ENCODE data around the gene PNMT.

PNMT gene

DNA sequence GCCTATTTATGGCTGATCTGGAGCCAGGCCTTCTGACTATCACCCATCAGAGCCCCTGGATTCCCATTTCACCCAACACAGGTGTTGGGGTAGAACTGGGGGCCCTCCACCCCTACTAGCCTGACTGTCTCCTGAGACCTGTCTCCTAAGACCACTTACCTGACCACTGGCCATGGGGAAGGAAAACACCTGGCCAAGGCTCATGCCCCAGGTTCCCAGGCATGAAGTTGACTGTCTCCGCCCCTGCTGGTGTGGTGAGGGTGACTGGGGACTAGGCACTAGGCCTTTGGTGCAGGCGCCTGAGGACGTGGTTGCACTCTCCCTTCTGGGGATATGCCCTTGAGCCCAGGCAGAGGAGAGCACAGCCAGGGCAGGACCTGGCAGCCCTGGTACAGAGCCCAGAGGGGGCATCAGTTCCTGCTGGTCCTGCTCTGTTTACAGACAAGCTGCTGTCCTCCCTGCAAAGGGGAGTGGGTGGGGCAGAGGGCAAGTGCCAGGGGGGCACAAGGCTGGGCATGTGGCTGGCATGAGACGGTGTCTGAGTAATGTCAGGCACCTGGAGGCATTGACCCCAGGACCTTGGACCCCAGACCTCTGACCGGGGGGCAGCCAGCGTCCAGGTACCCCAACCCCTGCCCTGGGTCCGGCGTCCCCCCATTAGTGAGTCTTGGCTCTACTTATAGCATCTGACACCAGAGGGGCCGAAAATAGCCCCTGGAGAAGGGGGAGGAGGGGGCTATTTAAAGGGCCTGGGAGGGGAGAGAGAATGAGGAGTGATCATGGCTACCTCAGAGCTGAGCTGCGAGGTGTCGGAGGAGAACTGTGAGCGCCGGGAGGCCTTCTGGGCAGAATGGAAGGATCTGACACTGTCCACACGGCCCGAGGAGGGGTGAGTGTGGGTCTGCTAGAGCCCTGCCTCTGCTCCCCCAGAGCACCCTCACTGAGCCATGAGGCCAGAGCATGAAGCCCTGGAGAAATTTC lies 3.4 kb upstream of the PNMT start, which contains the start of gene TCAP:
TCAP (plus strand) TSS at position 769 of the 981 bp plus-strand sequence; CDS start at position 780, 11 bp downstream.
- TF ChIP-seq ZNF384 (IDR thresholded peaks at IDR 0.05) (no peak), FOXK2 (IDR thresholded peaks at IDR 0.05) (no peak)
- ChIA-PET POLR2A (interaction anchor here (1.0 to 2.7 kb wide), 2 partner anchors 23 to 465 kb away, joined by 3 to 11 read pairs; partner anchors contain the start of genes PGAP3 and RPL19), CTCF (interaction anchor here (0.8 to 2.7 kb wide), 5 partner anchors 11 to 43 kb away, joined by 3 to 21 read pairs (median 9); no protein-coding TSS in a partner anchor)
- no peak for DNase-seq (ENCODE audit: extremely low spot score)

DNA sequence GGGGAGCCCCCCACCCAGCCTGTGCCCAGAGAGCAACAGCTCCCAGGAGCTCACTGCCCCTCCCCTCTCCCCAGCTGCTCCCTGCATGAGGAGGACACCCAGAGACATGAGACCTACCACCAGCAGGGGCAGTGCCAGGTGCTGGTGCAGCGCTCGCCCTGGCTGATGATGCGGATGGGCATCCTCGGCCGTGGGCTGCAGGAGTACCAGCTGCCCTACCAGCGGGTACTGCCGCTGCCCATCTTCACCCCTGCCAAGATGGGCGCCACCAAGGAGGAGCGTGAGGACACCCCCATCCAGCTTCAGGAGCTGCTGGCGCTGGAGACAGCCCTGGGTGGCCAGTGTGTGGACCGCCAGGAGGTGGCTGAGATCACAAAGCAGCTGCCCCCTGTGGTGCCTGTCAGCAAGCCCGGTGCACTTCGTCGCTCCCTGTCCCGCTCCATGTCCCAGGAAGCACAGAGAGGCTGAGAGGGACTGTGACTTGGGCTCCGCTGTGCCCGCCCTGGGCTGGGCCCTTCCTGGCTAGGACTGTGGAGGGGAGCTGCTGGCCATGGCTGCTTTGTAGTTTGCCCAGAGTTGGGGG lies 2.5 kb upstream of the PNMT start:
- POLR2A ChIA-PET: interaction anchor here (1.5 to 2.7 kb wide), 2 partner anchors 22 to 34 kb away, joined by 9 to 11 read pairs; partner anchors contain the start of genes ERBB2 and PGAP3
- TF ChIP-seq FOXK2 (IDR thresholded peaks at IDR 0.05) (no peak), SP1 (IDR thresholded peaks at IDR 0.05) (no peak), FOXA1 (IDR thresholded peaks at IDR 0.05) (no peak), ZNF384 (IDR thresholded peaks at IDR 0.05) (no peak), HDGF (IDR thresholded peaks at IDR 0.05; ENCODE audit: borderline replicate concordance) (no peak), TARDBP (IDR thresholded peaks at IDR 0.05) (no peak), ELF4 (IDR thresholded peaks at IDR 0.05) (no peak), BHLHE40 (IDR thresholded peaks at IDR 0.05; ENCODE audit: borderline replicate concordance) (no peak), LEF1 (IDR thresholded peaks at IDR 0.05; ENCODE audit: borderline replicate concordance) (no peak), FOXM1 (IDR thresholded peaks at IDR 0.05; ENCODE audit: borderline replicate concordance) (no peak), CTBP1 (IDR thresholded peaks at IDR 0.05; ENCODE audit: borderline replicate concordance) (no peak), SUZ12 (IDR thresholded peaks at IDR 0.05) (no peak), ARNT (IDR thresholded peaks at IDR 0.05) (no peak), L3MBTL2 (conservative IDR thresholded peaks at IDR 0.05) (no peak), PKNOX1 (IDR thresholded peaks at IDR 0.05) (no peak), NFRKB (IDR thresholded peaks at IDR 0.05) (no peak)
- no peak for DNase-seq (ENCODE audit: extremely low spot score)
- CTCF ChIA-PET: interaction anchor here (0.8 to 2.7 kb wide), 5 partner anchors 12 to 44 kb away, joined by 3 to 21 read pairs (median 5); no protein-coding TSS in a partner anchor

DNA sequence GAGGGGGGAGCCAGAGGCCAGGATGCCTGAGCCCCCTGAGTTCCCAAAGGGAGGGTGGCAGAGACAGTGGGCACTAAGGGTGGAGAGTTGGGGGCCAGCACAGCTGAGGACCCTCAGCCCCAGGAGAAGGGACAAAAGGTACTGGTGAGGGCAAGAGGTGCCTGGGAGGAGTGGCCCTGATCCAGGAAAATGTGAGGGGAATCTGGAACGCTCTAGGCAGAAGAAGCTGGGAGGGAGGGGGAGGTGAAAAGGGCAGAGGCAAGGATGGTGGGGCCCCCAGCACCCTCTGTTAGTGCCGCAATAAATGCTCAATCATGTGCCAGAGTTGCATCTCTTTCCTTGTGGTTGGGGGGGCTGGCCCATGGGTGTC lies 2.0 kb upstream of the PNMT start:
- TF ChIP-seq HDGF (IDR thresholded peaks at IDR 0.05; ENCODE audit: borderline replicate concordance) (no peak), L3MBTL2 (conservative IDR thresholded peaks at IDR 0.05) (no peak)
- POLR2A ChIA-PET: interaction anchor here (1.1 to 2.7 kb wide), 3 partner anchors 18 to 34 kb away, joined by 3 to 11 read pairs (median 9); partner anchors contain the start of genes ERBB2 and PGAP3
- DNase-seq (ENCODE audit: extremely low spot score): no peak
- CTCF ChIA-PET: interaction anchor here (0.6 to 2.7 kb wide), 5 partner anchors 13 to 203 kb away, joined by 3 to 21 read pairs (median 5); no protein-coding TSS in a partner anchor

GRCh38 chr17:39666601-39667261 lies 1.5 kb upstream of the PNMT start:
- CTCF ChIA-PET: interaction anchor here (0.6 to 2.7 kb wide), 6 partner anchors 12 to 204 kb away, joined by 3 to 21 read pairs (median 3); no protein-coding TSS in a partner anchor

DNA sequence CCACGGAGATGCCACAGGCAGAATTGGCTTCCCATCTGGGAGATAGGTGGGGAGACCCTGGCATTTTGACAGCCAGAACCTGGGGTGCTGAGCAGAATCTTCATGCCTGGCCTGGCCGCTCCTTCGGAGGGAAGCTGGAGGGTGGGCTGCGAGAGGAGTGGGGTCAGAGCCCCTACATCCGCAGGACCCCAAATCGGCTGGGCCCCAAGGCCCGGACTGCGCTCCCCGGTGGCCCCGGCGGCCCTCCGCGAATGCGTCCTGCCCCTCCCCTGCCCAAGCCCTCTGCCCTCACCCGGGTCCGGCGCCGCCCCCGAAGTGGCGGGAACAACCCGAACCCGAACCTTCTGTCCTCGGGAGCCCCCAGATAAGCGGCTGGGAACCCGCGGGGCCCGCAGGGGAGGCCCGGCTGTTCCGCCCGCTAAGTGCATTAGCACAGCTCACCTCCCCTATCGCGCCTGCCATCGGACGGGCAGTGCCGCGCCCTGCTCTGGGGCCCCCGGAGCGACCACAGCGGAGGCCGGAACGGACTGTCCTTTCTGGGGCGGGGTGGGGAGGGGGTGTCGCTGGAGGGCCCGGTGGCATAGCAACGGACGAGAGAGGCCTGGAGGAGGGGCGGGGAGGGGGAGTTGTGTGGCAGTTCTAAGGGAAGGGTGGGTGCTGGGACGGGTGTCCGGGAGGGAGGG lies 850 bp upstream of the PNMT start:
- ChIA-PET CTCF (interaction anchor here (0.6 to 2.7 kb wide), 3 partner anchors 12 to 46 kb away, joined by 3 to 21 read pairs (median 3); no protein-coding TSS in a partner anchor), POLR2A (interaction anchor here (1.1 to 2.7 kb wide), 3 partner anchors 17 to 32 kb away, joined by 3 to 11 read pairs (median 9); partner anchors contain the start of genes ERBB2 and PGAP3)
- TF ChIP-seq ZNF384 (IDR thresholded peaks at IDR 0.05) (no peak), SUZ12 (IDR thresholded peaks at IDR 0.05) (no peak), LEF1 (IDR thresholded peaks at IDR 0.05; ENCODE audit: borderline replicate concordance) (no peak), ARNT (IDR thresholded peaks at IDR 0.05) (no peak), FOXK2 (IDR thresholded peaks at IDR 0.05) (no peak), FOXM1 (IDR thresholded peaks at IDR 0.05; ENCODE audit: borderline replicate concordance) (no peak), FOXA1 (IDR thresholded peaks at IDR 0.05) (no peak), L3MBTL2 (conservative IDR thresholded peaks at IDR 0.05) (no peak), PKNOX1 (IDR thresholded peaks at IDR 0.05) (no peak), ELF4 (IDR thresholded peaks at IDR 0.05) (no peak), BHLHE40 (IDR thresholded peaks at IDR 0.05; ENCODE audit: borderline replicate concordance) (no peak), SP1 (IDR thresholded peaks at IDR 0.05) (no peak), NFRKB (IDR thresholded peaks at IDR 0.05) (no peak), HDGF (IDR thresholded peaks at IDR 0.05; ENCODE audit: borderline replicate concordance) (no peak), TARDBP (IDR thresholded peaks at IDR 0.05) (no peak), CTBP1 (IDR thresholded peaks at IDR 0.05; ENCODE audit: borderline replicate concordance) (no peak)
- DNase-seq (ENCODE audit: extremely low spot score): no peak

More at GRCh38 chr17:39666601-39667261, 1.5 kb upstream of the PNMT start:
- DNase-seq (ENCODE audit: extremely low spot score): no peak
- TF ChIP-seq ZNF384 (IDR thresholded peaks at IDR 0.05) (no peak), NFRKB (IDR thresholded peaks at IDR 0.05) (no peak), FOXK2 (IDR thresholded peaks at IDR 0.05) (no peak), FOXA1 (IDR thresholded peaks at IDR 0.05) (no peak), HDGF (IDR thresholded peaks at IDR 0.05; ENCODE audit: borderline replicate concordance) (no peak), TARDBP (IDR thresholded peaks at IDR 0.05) (no peak), L3MBTL2 (conservative IDR thresholded peaks at IDR 0.05) (no peak), LEF1 (IDR thresholded peaks at IDR 0.05; ENCODE audit: borderline replicate concordance) (no peak), CTBP1 (IDR thresholded peaks at IDR 0.05; ENCODE audit: borderline replicate concordance) (no peak), SP1 (IDR thresholded peaks at IDR 0.05) (no peak), PKNOX1 (IDR thresholded peaks at IDR 0.05) (no peak), BHLHE40 (IDR thresholded peaks at IDR 0.05; ENCODE audit: borderline replicate concordance) (no peak)
- POLR2A ChIA-PET: interaction anchor here (1.1 to 2.7 kb wide), 3 partner anchors 18 to 33 kb away, joined by 3 to 11 read pairs (median 9); partner anchors contain the start of genes ERBB2 and PGAP3
